Endometrial microvascular endothelial cells (primary cell): ENCODE data around the gene WFIKKN1. TPM values are rescaled to one million over a fixed set of nuclear protein-coding genes. Genes with fewer than 3 reads are reported as not detected.

Source experiments
- in situ Hi-C: cut with HindIII; loops from 2 replicates; pipeline ENCODE4 v1.10.0; 2017; ENCODE audit warnings: low sequenced_read_pairs, low pct_unique_long_range_greater_than_20kb; ENCODE audit errors: inconsistent ontology term
- total RNA-seq: library from RNA; depleted of rRNA; stranded (reverse); fragments of >200 nt; gene quantifications from one replicate; pipeline ENCODE4 v1.2.3, GENCODE V29; 2015; ENCODE audit errors: inconsistent ontology term

WFIKKN1 gene
- total RNA-seq, 1 donor from 2014 or later = not detected

DNA sequence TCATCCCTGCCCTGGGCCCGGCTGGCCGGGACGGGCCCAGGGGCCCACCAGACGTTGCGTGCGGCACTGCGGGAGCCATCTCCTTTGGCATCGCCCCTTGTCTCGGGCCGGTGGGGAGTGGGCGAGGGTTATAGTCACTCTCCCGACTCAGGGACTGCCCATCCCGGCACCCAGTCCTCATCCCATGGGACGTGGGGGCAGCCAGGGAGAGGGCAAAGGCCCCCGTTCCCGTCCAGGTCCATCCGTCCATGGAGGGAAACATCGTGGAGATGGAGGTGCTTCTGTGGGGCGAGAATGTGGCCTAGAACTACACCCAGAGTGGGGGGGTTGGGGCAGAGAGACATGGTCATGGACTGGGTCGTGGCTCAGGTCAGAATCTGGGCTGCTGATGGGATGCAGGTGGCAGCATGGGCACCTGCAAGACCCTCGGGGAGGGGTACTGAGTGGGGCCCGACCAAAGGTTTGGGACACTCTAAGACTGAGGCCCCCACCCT, 15.9 kb downstream of the WFIKKN1 start:
- in situ Hi-C loops = no loop called here

DNA sequence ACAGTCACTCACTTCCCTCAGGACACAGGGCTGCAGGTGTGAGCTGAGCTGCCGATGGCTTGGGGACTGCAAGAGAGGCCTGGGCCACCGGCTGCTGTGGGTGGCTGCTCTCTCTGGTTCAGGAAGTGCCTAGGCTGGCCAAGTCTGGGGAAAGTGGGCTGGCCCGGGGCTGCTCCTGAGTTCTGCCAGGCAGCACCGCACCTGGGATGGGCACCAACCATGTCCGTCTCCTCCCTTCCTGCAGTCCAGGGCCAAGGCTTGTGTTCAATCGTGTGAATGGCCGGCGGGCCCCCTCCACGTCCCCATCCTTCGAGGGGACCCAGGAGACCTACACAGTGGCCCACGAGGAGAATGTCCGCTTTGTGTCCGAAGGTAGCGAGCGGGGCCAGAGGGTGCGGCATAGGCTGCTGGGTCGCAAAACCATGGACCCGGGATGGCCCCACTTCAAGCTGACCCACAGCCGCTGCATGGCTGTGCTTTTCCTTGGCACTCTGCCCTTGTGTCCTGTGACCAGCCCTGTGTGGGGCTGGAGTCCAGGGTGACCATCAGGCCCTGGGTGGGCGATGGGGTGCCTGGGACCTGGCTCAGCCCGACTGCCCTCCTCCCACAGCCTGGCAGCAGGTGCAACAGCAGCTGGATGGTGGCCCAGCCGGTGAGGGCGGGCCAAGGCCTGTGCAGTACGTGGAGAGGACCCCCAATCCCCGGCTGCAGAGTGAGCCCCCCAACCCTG, 16.6 kb downstream of the WFIKKN1 start:
- in situ Hi-C loops = no loop called here

DNA sequence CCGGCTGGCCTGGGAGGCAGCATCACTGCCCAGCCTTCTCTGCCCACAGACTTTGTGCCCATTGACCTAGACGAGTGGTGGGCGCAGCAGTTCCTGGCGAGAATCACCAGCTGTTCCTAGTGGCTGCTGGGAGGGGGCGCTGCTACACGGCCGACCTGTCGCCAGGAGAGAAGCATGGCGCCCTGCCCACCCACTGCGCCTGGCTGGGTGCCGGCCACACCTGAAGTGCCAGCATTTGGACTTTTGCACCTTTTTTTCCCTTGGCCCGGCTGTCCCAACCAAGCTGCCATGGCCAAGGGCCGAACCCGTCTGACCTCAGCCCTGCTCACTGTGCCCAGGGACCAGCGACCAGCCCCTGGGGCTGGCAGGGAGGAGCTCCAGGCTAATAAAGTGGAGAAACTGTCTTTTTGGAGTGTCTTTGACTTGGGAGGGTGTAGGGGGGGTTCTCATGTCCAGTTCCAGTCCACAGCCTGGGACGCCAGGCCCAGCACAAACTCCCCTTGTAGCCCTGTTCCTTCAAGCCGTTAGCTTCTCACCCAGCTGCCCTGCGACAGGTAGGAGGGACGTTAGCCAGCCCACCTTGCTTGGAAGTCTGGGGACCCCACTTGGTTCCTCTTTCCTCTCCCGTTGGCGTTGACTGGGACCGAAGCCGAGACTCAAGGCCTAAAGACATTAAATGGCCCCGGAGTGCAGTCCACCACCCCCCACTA, 17.4 kb downstream of the WFIKKN1 start:
- in situ Hi-C loops = no loop called here

DNA sequence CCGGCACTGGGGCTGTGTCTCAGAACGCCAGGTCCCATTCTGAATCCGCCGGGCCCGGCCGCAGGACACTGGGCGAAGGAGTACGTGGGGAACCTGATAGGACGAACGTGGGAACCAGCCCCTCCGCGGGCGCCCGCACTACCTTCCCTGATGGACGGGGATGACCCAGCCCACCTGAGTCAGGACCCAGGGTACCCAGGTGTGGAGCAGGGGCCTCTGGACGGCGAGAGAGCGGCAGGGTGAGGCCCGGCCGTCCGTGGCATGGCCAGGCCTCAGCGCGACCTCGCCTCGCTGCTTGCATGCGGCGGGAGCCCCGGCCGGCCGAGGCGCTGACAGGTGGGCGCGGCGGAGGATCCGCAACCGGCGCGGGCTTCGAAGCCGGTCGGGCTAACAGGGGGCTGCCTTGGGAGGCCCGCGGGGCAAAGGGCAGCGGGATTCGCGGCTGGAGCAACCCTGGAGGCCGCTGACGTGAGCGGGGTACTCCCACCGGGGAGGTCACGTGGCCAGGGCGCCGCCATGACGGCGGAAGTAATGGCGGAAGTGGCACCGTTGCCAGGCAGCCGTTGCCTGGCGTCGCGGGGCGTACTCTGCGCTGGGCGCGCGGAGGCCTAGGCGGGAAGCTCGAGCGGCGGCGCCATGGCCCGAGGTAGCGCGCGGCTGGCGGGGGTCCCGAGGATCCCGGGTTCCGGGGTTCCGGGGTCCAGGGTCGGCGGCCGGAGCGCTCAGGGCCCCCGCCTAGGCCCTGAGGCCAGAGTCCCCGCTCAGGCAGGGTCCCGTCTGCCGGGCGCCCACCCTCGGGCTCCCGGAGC, 18.2 kb downstream of the WFIKKN1 start, which contains the start of gene WDR90:
WDR90 (plus strand) TSS at position 585 of the 809 bp plus-strand sequence; CDS start at position 637, 52 bp downstream.
- in situ Hi-C loops = no loop called here

DNA sequence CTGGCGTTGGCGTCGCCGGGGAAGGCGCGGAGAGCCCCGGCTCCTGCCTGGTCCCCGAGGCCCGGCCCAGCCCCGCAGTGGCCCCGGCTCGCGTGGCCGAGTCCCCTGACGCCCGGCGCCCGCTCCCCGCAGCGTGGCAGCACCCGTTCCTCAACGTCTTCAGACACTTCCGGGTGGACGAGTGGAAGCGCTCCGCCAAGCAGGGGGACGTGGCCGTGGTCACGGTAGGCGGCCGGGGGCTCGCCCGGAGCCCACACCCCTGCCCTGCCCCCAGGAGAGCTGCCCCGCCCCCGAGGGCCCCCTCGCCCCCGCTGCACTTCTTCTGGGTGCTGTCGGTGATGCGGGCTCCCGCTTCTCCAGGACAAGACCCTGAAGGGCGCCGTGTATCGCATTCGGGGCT, 18.8 kb downstream of the WFIKKN1 start:
- in situ Hi-C loops = no loop called here

DNA sequence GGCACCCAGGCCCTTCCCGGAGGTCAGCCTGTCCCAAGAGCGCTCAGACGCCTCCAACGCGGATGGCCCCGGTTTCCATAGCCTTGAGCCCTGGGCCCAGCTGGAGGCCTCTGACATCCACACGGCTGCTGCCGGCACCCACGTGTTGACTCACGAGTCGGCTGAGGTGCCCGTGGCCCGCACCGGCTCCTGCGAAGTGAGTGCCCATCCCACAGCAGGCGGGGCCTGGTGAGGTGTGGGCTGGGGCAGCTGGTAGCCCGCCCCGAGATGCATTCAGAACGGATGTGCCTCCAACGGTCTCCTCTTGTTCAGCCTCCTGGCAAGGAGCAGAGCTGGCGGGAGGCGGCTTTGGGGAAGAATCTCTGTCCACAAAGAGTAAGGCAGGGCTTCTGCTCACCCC, 21.1 kb downstream of the WFIKKN1 start:
- in situ Hi-C loops = no loop called here

DNA sequence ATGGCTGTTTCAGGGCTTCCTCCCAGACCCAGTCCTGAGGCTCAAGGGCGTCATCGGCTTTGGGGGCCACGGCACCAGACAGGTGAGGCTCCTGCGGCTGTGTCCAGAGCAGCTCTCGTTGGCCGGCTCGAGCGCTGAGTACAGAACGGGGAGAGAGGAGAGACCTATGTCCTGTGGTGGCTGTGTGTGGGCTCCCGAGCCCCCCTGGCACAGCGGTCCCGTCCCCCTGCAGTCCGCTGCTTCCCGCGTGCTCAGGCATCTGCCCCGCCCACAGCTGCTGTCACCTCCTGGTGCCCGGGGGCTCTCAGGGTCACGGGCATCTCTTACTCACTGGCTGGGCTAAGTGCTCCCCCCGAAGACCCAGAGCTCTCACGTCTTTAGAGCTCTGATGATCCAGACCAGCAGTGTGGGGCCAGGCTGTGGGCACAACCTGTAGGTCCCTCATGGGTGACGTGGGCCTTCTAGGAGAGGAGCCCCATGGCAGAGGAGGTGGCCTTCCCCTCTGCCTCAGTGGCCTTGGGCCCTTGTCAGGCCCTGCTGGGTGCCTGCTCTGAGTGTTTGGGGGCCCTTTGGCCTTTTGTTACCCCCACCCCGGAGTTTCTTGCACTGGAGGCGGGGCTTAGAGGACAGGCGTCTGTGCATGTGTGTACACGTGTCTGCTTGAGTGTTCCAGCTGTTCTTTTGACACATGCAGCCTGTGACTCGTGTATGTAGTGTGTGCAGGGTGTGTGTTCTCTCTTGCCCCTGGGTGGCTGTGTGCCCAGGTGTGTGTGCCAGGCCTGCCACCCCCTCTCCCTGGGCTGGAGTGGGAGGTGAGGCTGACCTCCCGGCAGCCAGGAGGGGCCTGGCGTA, 21.9 kb downstream of the WFIKKN1 start:
- in situ Hi-C loops = no loop called here

DNA sequence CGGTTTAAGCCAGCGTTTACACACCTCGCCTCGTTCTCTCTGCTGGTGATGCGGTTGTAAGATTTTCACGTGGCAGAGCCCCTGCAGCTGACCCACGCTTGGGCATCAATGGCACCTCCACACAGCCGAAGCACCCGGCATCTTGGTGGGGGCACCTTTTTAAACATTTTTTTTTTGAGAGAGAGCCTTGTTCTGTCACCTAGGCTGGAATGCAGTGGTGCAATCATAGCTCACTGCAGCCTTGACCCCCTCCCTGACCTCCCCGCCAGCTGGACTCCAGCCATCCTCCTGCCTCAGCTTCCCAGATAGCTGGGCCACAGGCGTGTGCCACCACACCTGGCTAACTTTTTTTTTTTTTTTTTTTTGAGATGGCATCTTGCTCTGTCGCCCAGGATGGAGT, 23.2 kb downstream of the WFIKKN1 start:
- in situ Hi-C loops = no loop called here

DNA sequence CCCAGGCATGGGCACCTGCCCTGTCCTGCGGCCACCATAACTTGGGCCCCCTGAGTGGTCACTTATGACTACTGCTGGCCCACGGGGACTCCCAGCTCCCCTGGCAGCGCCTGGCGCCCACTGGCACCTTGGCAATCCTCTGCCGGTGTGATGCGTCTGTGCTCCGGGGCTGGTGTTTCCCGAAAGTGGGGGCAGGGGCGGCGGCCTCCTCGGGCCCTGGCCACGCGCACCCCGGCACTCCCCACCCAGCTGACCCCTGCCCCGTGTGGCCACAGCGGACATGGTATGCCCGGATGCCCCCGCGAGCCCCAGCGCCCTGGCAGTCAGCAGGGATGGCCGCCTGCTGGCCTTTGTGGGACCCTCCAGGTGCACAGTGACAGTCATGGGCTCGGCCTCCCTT, 26.7 kb downstream of the WFIKKN1 start:
- in situ Hi-C loops = no loop called here

DNA sequence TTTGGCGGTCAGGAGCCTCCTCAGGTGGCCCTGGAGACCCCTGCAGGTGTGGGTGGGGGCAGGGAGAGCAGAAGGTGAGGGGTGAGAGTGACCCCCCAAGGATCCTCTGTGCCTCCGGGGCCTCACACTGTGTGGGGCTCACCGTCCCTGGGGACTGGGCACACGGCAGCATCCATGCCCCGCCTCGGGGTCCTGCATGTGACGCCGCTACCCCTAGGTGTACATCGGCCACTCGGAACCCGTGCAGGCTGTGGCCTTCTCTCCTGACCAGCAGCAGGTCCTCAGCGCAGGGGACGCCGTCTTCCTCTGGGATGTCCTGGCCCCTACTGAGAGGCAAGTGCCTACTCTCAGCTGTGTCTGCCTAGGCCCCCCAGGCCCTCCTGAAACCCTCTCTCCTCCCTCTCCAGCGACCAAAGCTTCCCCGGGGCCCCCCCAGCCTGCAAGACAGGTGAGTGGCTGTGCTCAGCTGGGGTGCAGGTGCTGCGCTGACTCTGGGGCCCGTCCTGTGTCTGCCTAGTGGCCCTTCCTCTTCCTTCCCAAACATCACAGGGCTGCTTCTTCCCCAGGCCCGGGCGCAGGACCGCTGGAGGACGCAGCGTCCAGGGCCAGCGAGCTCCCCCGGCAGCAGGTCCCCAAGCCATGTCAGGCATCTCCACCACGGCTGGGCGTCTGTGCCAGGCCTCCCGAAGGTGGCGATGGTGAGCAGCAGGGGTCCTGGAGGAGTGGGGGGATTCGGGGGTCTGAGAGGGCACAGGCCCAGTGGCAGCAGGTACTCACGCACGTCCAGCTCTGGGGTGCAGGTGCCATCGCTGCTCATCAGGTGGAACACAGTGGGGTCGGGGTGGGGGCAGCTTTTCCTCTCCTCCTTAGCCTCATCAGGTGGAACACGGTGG, 28.1 kb downstream of the WFIKKN1 start:
- in situ Hi-C loops = no loop called here

DNA sequence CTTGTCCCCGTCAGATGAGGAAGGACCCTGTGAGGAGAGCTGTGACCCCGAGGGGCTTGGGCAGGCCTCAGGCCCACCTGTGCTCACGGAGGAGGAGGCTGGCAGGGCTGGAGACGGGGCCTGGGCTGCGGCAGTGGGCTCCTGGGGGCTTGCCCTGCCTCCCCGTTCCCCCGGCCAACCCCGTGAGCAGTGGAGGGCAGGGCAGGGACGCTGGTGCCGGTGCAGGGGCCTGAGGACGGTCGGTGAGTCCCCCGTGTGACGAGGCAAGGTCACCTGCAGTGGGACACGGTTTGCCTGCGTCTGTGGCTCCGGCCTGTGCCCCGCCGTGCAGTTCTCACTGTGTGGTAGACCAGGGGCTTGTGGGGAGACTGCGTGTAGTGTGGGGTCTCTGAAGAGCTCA, 28.8 kb downstream of the WFIKKN1 start:
- in situ Hi-C loops = no loop called here

DNA sequence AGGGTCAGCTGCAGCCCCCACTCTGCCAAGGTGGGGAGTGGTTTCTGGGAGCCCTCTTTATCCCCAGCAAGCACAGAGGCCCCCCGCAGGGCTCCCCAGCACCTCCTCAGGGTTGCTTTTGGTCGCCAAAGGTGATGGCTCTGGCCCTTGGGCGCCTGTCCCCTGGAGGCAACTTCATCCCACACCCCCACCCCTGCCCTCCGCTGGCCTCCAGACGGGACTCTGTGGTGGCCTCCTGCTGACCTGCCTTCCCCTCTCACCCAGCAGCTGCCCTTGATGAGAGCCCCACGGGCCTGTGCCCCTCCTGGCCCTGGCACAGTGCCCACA, 29.3 kb downstream of the WFIKKN1 start:
- in situ Hi-C loops = no loop called here

DNA sequence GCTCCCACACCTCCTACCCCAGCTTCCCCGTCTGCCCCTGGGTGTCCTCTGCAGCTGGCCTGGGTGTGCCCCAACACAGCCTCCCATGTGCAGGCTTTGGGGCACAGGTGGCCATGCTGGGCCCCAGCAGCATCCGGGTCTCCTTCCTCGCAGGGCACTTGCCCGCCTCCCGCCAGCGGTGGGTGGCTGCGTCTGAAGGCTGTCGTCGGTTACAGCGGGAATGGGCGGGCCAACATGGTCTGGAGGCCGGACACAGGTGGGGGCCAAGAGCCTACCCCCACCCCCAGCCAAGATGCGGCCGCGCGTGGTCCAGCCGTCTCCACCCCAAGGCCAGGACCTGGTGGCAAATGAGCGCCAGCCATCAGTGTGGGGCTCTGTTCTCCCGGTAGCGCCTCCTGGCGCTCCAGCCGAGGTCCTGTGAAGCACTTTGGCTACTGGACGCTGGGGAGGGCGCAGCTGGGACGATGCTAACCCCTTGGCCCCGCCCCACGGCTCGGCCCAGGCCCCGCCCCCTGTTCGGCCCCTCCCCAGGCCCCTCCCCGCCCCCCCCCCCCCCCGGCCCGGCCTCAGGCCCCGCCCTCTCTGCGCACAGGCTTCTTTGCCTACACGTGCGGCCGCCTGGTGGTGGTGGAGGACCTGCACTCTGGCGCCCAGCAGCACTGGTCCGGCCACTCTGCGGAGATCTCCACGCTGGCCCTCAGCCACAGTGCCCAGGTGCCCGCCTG, 29.8 kb downstream of the WFIKKN1 start:
- in situ Hi-C loops = no loop called here

DNA sequence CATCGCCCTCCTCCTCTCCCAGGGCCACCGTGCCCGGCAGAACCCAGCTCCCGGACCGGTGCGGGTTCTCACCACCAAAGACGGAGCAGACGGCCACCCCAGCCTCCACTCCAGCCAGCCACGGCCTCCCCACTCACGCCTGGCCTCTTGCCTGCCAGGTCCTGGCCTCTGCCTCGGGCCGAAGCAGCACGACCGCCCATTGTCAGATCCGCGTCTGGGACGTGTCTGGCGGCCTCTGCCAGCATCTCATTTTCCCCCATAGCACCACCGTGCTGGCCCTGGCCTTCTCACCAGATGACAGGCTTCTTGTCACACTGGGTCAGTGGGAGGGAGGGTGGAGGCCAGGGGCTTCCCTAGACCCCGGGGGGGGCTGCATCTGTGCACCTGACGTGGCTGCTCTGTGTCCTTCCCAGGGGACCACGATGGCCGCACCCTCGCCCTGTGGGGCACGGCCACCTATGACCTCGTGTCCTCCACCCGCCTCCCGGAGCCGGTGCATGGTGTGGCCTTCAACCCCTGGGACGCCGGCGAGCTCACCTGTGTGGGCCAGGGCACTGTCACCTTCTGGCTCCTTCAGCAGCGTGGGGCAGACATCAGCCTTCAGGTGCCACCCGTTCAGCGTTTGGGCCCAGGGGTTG, 30.5 kb downstream of the WFIKKN1 start:
- in situ Hi-C loops = no loop called here

DNA sequence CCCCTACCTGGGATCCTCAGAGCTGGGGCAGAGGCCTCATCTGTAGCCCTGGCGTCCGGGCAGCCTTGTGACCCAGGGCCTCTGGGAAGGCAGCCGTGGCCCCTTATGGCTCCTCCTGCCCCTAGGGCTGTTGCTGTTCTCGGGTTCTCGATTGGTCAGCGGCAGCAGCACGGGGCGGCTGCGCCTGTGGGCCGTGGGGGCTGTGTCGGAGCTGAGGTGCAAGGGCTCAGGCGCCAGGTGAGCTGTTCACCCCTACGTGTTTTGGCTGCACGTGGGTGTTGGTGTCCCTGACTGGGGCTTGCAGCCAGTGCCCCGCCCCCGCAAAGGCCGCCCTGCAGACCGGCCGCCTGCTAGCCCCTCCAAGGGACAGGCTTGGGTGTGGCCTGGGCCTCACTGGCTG, 31.3 kb downstream of the WFIKKN1 start:
- in situ Hi-C loops = no loop called here

DNA sequence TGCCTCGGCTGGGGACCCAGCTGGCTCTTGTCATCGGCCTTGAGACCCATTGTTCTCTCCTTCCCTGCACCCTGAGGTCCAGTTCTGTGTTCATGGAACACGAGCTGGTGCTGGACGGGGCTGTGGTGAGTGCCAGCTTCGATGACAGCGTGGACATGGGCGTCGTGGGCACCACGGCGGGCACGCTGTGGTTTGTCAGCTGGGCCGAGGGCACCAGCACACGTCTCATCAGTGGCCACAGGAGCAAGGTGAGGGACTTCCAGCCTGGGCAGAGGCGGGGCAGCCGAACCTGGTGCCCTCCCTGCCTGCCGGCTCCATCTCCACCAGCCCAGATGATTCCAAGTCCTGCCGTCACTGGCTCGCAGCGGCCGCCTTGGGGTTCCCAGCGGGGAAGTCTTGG, 31.8 kb downstream of the WFIKKN1 start:
- in situ Hi-C loops = no loop called here

DNA sequence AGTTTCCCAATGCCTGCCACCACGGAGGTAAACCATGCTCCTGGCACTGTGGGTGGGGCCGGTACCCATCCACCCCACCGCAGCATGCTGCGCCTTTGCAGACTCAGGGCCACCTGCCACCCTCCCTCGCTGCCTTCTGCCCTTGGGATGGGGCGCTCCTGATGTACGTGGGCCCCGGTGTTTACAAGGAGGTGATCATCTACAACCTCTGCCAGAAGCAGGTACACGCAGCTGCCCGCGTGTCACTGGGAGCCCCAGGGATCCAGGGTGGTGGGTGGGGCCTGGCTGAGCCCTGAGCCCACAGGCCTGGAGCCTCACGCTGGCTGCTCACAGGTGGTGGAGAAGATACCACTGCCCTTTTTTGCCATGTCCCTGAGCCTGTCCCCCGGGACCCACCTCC, 35.8 kb downstream of the WFIKKN1 start:
- in situ Hi-C loops = no loop called here
